Activated naive CD8-positive, alpha-beta T cell treated with anti-CD3 and anti-CD28 coated beads, Interleukin-2, amount 10 ng/mL, durations not matched to agents 7 days and 5 days (primary cell): Measurements from ENCODE around the gene ATP2A2. TPM values are rescaled to one million over a fixed set of nuclear protein-coding genes. Genes with fewer than 3 reads are reported as not detected.
"Not testable (repeated sequence)": the region's sequence is repeated elsewhere in the genome, so short reads cannot be mapped to it uniquely, and the experiment has no call there.

Source experiments
- ATAC-seq: fragments of 150-1000 bp; cut with Tn5 transposase; one replicate; pipeline ENCODE4 v1.10.0; 2021; ENCODE audit warnings: low read depth, moderate library complexity
- POLR2A ChIA-PET: fragments of 350-600 bp; sonication (Branson Sonifier 250); formaldehyde crosslinking; loops from one replicate; lab custom pipeline; 2021; ENCODE audit warnings: antibody characterized with exemption; lab: Charles Lee
- DNase-seq: peaks from one replicate; pipeline ENCODE4 v3.0.0; 2021
- H3K27ac Mint-ChIP-seq: one replicate; pipeline ENCODE4 v1.8.0; 2022; ENCODE audit warnings: mild to moderate bottlenecking, mixed read lengths
- H3K27me3 Mint-ChIP-seq: one replicate; pipeline ENCODE4 v1.8.0; 2022; ENCODE audit warnings: mild to moderate bottlenecking, moderate library complexity, mixed read lengths
- H3K36me3 Mint-ChIP-seq: one replicate; pipeline ENCODE4 v1.8.0; 2021; ENCODE audit warnings: mild to moderate bottlenecking, mixed read lengths
- H3K4me1 Mint-ChIP-seq: one replicate; pipeline ENCODE4 v1.8.0; 2021; ENCODE audit warnings: mixed read lengths
- H3K4me3 Mint-ChIP-seq: one replicate; pipeline ENCODE4 v1.8.0; 2022; ENCODE audit warnings: mild to moderate bottlenecking, moderate library complexity, mixed read lengths
- H3K9me3 Mint-ChIP-seq: one replicate; pipeline ENCODE4 v1.8.0; 2021; ENCODE audit warnings: mixed read lengths
- total RNA-seq, 2 experiments: library from RNA; stranded (reverse); gene quantifications; one replicate each; pipeline ENCODE4 v1.2.3, GENCODE V29; 2021

Gene ATP2A2
- total RNA-seq, 2 experiments from 2014 or later, result 96.1 to 100.0 TPM

GRCh38 chr12:110329710-110330109 lies 48.7 kb downstream of the ATP2A2 start:
- peaks cover 33% of the 10 kb centered on the region for H3K36me3 Mint-ChIP-seq
- peaks cover 10% of the 10 kb centered on the region for H3K4me1 Mint-ChIP-seq
- DNase-seq (no peak), ATAC-seq (no peak)
- no peak overlapping the region for H3K4me3 Mint-ChIP-seq
- POLR2A ChIA-PET, result no interaction called here
- H3K27ac Mint-ChIP-seq, result no peak overlapping the region
- no peaks in the 10 kb centered on the region for H3K27me3 Mint-ChIP-seq
- H3K9me3 Mint-ChIP-seq, result no peaks in the 10 kb centered on the region

GRCh38 chr12:110330124-110330523 lies 49.1 kb downstream of the ATP2A2 start:
- POLR2A ChIA-PET, result no interaction called here
- Mint-ChIP-seq H3K4me1 (peaks cover 10% of the 10 kb centered on the region), H3K36me3 (peaks cover 33% of the 10 kb centered on the region), H3K9me3 (no peaks in the 10 kb centered on the region), H3K27ac (peak overlapping the region; percentile 49), H3K27me3 (no peaks in the 10 kb centered on the region), H3K4me3 (no peak overlapping the region)
- no peak for ATAC-seq
- DNase-seq, result no peak

GRCh38 chr12:110330544-110330943 lies 49.5 kb downstream of the ATP2A2 start:
- no peak overlapping the region for H3K4me3 Mint-ChIP-seq
- H3K27ac Mint-ChIP-seq, result peak overlapping the region; percentile 49
- H3K9me3 Mint-ChIP-seq, result no peaks in the 10 kb centered on the region
- DNase-seq (no peak), ATAC-seq (no peak)
- POLR2A ChIA-PET, result no interaction called here
- peaks cover 10% of the 10 kb centered on the region for H3K4me1 Mint-ChIP-seq
- peaks cover 35% of the 10 kb centered on the region for H3K36me3 Mint-ChIP-seq
- no peaks in the 10 kb centered on the region for H3K27me3 Mint-ChIP-seq

- peaks cover 29% of the 10 kb centered on the region for H3K36me3 Mint-ChIP-seq
- no peak for ATAC-seq
- no peak for DNase-seq
- H3K27me3 Mint-ChIP-seq, result no peaks in the 10 kb centered on the region
- peaks cover 9% of the 10 kb centered on the region for H3K4me1 Mint-ChIP-seq
- H3K27ac Mint-ChIP-seq, result no peak overlapping the region
- no peak overlapping the region for H3K4me3 Mint-ChIP-seq
- POLR2A ChIA-PET, result no interaction called here
- no peaks in the 10 kb centered on the region for H3K9me3 Mint-ChIP-seq
Measured at GRCh38 chr12:110333201-110333600, 52.2 kb downstream of the ATP2A2 start.

GRCh38 chr12:110335481-110336045 lies 54.5 kb downstream of the ATP2A2 start:
- no peak overlapping the region for H3K4me3 Mint-ChIP-seq
- H3K27ac Mint-ChIP-seq, result no peak overlapping the region
- no peaks in the 10 kb centered on the region for H3K9me3 Mint-ChIP-seq
- H3K36me3 Mint-ChIP-seq, result peaks cover 31% of the 10 kb centered on the region
- ATAC-seq, result no peak
- DNase-seq, result no peak
- H3K27me3 Mint-ChIP-seq, result no peaks in the 10 kb centered on the region
- POLR2A ChIA-PET, result interaction anchor here (0.9 kb wide), 1 partner anchor 13 kb away, joined by 3 read pairs; no protein-coding TSS in a partner anchor
- peaks cover 5% of the 10 kb centered on the region for H3K4me1 Mint-ChIP-seq

GRCh38 chr12:110337912-110338710 lies 57.1 kb downstream of the ATP2A2 start:
- Mint-ChIP-seq H3K4me3 (no peak overlapping the region), H3K4me1 (peaks cover 3% of the 10 kb centered on the region), H3K9me3 (no peaks in the 10 kb centered on the region), H3K27ac (peak overlapping the region; percentile 13), H3K27me3 (no peaks in the 10 kb centered on the region), H3K36me3 (peaks cover 35% of the 10 kb centered on the region)
- POLR2A ChIA-PET, result no interaction called here
- DNase-seq (no peak), ATAC-seq (no peak)

- H3K4me3 Mint-ChIP-seq, result no peak overlapping the region
- no peaks in the 10 kb centered on the region for H3K9me3 Mint-ChIP-seq
- ATAC-seq (no peak), DNase-seq (no peak)
- no peaks in the 10 kb centered on the region for H3K27me3 Mint-ChIP-seq
- POLR2A ChIA-PET, result no interaction called here
- peaks cover 33% of the 10 kb centered on the region for H3K36me3 Mint-ChIP-seq
- H3K4me1 Mint-ChIP-seq, result peaks cover 3% of the 10 kb centered on the region
- H3K27ac Mint-ChIP-seq, result no peak overlapping the region
Measured at GRCh38 chr12:110338754-110339153, 57.7 kb downstream of the ATP2A2 start.

GRCh38 chr12:110339184-110339952 lies 58.3 kb downstream of the ATP2A2 start:
- Mint-ChIP-seq H3K4me1 (no peaks in the 10 kb centered on the region), H3K27ac (no peak overlapping the region), H3K9me3 (no peaks in the 10 kb centered on the region), H3K4me3 (no peak overlapping the region), H3K36me3 (peaks cover 30% of the 10 kb centered on the region), H3K27me3 (no peaks in the 10 kb centered on the region)
- DNase-seq, result no peak
- POLR2A ChIA-PET, result no interaction called here
- ATAC-seq, result no peak

GRCh38 chr12:110340261-110340660 lies 59.2 kb downstream of the ATP2A2 start:
- not testable (repeated sequence) for H3K27me3 Mint-ChIP-seq, H3K4me3 Mint-ChIP-seq, DNase-seq, H3K4me1 Mint-ChIP-seq, ATAC-seq, H3K9me3 Mint-ChIP-seq, H3K27ac Mint-ChIP-seq
- POLR2A ChIA-PET, result interaction anchor here (0.7 kb wide), 1 partner anchor 152 kb away, joined by 3 read pairs; no protein-coding TSS in a partner anchor
- peaks cover 36% of the 10 kb centered on the region for H3K36me3 Mint-ChIP-seq

- POLR2A ChIA-PET, result no interaction called here
- DNase-seq, result no peak
- Mint-ChIP-seq H3K27ac (no peak overlapping the region), H3K36me3 (peaks cover 34% of the 10 kb centered on the region), H3K4me1 (no peaks in the 10 kb centered on the region), H3K9me3 (no peaks in the 10 kb centered on the region), H3K27me3 (no peaks in the 10 kb centered on the region), H3K4me3 (no peak overlapping the region)
- ATAC-seq, result no peak
Measured at GRCh38 chr12:110340706-110341105, 59.7 kb downstream of the ATP2A2 start.

- POLR2A ChIA-PET, result no interaction called here
Measured at GRCh38 chr12:110342157-110342556, 61.1 kb downstream of the ATP2A2 start.

GRCh38 chr12:110343114-110343513 lies 62.1 kb downstream of the ATP2A2 start:
- Mint-ChIP-seq H3K4me3 (no peak overlapping the region), H3K36me3 (peaks cover 37% of the 10 kb centered on the region), H3K4me1 (peaks cover 3% of the 10 kb centered on the region), H3K27ac (no peak overlapping the region), H3K9me3 (no peaks in the 10 kb centered on the region), H3K27me3 (no peaks in the 10 kb centered on the region)
- no peak for DNase-seq
- POLR2A ChIA-PET, result no interaction called here
- no peak for ATAC-seq

More at GRCh38 chr12:110342157-110342556, 61.1 kb downstream of the ATP2A2 start:
- peaks cover 34% of the 10 kb centered on the region for H3K36me3 Mint-ChIP-seq
- H3K4me1 Mint-ChIP-seq, result no peaks in the 10 kb centered on the region
- no peaks in the 10 kb centered on the region for H3K27me3 Mint-ChIP-seq
- no peaks in the 10 kb centered on the region for H3K9me3 Mint-ChIP-seq
- DNase-seq (no peak), ATAC-seq (no peak)
- H3K4me3 Mint-ChIP-seq, result no peak overlapping the region
- H3K27ac Mint-ChIP-seq, result no peak overlapping the region

GRCh38 chr12:110343736-110344555 lies 62.9 kb downstream of the ATP2A2 start:
- POLR2A ChIA-PET, result no interaction called here
- H3K27ac Mint-ChIP-seq, result no peak overlapping the region
- no peak for DNase-seq
- H3K36me3 Mint-ChIP-seq, result peaks cover 35% of the 10 kb centered on the region
- peaks cover 9% of the 10 kb centered on the region for H3K4me1 Mint-ChIP-seq
- no peak overlapping the region for H3K4me3 Mint-ChIP-seq
- no peaks in the 10 kb centered on the region for H3K27me3 Mint-ChIP-seq
- ATAC-seq, result no peak
- H3K9me3 Mint-ChIP-seq, result no peaks in the 10 kb centered on the region
